Tongue (tissue), 2 donors: ENCODE data around the gene SBF2. TPM values are rescaled to one million over a fixed set of nuclear protein-coding genes. Genes with fewer than 3 reads are reported as not detected.

Experiments used
- DNase-seq: peaks from one replicate; pipeline ENCODE4 v3.0.0-alpha.2; 2015
- total RNA-seq: library from RNA; depleted of rRNA; stranded (reverse); fragments of >200 nt; gene quantifications from one replicate; pipeline ENCODE4 v1.2.3, GENCODE V29; 2014

SBF2 gene
- total RNA-seq, 1 donor from 2014 or later, result 54.8 TPM

DNA sequence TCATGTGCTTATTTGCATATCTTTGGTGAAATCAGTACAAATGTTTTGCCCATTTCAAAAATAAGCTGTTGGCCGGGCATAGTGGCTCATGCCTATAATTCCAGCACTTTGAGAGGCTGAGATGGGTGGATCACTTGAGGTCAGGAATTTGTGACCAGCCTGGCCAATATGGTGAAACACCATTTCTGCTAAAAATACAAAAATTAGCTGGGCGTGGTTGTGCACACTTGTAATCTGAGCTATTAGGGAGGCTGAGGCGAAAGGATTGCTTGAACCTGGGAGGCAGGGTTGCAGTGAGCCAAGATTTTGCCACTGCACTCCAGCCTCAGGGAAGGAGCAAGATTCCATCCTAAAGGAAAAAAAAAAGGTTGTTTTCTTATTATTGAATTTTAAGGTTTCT is 494.1 kb downstream of the SBF2 start:
- DNase-seq, result no peak

- no peak for DNase-seq
Measured at GRCh38 chr11:9797300-9797699, 496.7 kb downstream of the SBF2 start.

- DNase-seq, result no peak
Measured at GRCh38 chr11:9796854-9797253, 497.2 kb downstream of the SBF2 start.

GRCh38 chr11:9796266-9796665 is 497.8 kb downstream of the SBF2 start:
- DNase-seq, result no peak

DNA sequence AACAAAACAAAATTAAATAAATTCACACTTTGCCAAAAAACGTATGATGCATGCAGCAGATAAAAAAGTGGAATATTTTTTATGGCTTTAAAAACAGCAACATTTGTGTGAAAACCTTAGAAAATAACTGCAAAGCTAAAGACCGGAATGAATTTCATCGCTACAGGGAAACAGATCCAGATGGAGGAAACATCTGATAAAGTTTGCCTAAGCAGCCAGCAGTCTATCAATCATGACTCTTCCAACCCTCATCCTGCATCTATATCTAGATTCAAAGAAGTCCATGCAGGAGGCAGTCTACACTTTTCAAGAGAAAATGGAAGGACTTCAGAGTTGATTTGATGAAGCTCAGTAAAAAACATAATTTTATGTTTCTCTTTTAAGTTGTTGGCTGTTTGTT is 503.3 kb downstream of the SBF2 start:
- no peak for DNase-seq

DNA sequence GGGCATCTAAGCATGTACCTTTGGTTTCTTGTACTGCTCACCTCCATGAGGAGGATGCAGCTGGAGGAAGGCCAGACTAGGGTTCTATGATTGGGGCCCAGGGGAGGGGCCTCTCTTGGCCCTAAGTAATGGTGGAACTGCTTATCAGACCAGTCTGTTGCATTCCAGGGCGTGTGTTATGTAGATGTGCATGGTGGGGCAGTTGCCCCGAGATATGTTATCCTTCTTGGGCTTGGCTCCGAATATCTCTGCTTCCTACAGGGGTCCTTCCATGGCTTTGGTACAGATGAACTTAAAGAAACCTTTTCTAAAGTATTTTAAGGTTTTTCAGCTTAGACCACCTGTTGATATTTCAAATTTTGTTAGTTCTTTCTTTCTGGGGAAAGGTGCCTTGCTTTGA is 504.1 kb downstream of the SBF2 start:
- DNase-seq, result no peak

GRCh38 chr11:9787981-9788521 is 506.0 kb downstream of the SBF2 start:
- DNase-seq, result peak; percentile 35

- DNase-seq, result no peak
Measured at GRCh38 chr11:9787260-9787659, 506.8 kb downstream of the SBF2 start.

GRCh38 chr11:9784602-9785315 is 509.3 kb downstream of the SBF2 start:
- DNase-seq, result no peak

GRCh38 chr11:9783986-9784385 is 510.0 kb downstream of the SBF2 start:
- DNase-seq, result no peak

DNA sequence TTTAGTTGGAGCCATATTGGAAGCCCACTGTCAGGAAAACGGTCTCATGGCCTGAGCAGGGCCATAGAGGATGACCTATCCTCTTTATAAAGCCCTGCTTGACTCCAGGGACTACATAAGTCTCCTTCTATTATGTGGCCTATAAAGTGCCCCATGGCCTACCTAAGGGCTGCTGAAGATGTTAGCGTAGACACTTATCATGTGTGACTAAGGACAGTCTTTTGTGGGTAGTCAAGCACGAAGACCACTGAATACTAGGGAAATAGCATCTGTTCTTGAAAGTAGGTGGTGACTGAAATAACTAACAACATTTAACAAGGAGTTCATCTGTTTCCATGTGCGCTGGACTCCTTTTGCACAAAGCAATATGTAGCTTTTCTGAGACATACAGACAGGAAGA is 513.1 kb downstream of the SBF2 start:
- no peak for DNase-seq

GRCh38 chr11:9777525-9777924 is 516.5 kb downstream of the SBF2 start:
- no peak for DNase-seq

- DNase-seq, result no peak
Measured at GRCh38 chr11:9777066-9777465, 517.0 kb downstream of the SBF2 start.

DNA sequence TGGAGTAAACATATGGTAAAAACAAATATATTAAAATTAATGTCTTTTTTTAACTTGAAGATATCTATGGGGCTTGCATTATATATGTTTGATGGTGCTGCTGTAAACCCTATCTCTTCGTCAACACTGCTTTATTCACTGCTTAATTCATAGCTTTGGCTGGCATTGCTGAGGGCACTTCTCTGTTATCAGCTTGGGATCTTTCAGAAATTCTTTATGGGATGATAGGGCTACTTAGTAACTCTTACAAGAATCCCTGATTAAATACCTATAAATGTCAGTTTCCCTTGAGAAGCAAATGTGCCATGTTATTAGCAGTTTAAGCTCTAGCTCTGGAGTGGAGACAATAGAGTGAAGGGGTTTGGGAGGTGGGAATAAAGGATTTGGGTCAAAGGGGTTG is 517.8 kb downstream of the SBF2 start:
- no peak for DNase-seq

- DNase-seq, result no peak
Measured at GRCh38 chr11:9775398-9775779, 518.6 kb downstream of the SBF2 start.

- no peak for DNase-seq
Measured at GRCh38 chr11:9774591-9775397, 519.2 kb downstream of the SBF2 start.

GRCh38 chr11:9774109-9774508 is 519.9 kb downstream of the SBF2 start:
- DNase-seq, result no peak

DNA sequence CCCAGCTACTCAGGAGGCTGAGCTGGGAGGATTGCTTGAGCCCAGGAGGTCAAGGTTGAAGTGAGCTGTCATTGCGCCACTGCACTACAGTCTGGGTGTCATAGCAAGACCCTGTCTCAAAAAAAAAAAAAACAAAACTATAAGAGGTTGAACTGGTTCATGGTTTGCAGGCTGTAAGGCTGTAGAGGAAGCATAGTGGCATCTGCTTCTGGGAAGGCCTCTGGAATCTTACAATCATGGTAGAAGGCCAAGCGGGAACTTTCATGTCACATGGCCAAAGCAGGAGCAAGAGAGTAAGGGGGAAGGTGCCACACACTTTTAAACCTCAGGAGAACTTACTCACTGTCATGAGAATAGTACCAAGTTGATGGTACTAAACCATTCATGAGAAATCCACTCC is 520.5 kb downstream of the SBF2 start:
- DNase-seq, result no peak

DNA sequence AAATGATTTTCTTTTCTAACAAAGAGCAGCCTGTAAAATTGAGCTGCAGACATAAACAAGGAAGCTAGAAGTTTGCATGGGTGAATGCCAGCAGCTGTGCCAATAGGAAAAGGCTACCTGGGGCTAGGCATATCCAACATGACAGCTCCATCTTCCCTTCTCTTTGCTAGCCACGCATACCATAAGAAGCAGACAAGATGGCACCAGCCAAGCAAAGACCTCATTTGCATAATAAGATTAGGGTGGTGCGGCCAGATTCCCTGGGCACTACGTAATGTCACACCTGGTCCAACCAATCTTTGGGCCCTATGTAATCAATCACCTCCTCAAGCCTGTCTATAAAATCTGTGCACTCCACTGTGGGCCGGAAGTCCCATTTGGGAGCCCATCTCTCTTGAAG is 521.8 kb downstream of the SBF2 start:
- DNase-seq, result no peak

GRCh38 chr11:9771071-9771511 is 522.9 kb downstream of the SBF2 start:
- peak; percentile 54 for DNase-seq

GRCh38 chr11:9769621-9770020 is 524.4 kb downstream of the SBF2 start:
- no peak for DNase-seq

DNA sequence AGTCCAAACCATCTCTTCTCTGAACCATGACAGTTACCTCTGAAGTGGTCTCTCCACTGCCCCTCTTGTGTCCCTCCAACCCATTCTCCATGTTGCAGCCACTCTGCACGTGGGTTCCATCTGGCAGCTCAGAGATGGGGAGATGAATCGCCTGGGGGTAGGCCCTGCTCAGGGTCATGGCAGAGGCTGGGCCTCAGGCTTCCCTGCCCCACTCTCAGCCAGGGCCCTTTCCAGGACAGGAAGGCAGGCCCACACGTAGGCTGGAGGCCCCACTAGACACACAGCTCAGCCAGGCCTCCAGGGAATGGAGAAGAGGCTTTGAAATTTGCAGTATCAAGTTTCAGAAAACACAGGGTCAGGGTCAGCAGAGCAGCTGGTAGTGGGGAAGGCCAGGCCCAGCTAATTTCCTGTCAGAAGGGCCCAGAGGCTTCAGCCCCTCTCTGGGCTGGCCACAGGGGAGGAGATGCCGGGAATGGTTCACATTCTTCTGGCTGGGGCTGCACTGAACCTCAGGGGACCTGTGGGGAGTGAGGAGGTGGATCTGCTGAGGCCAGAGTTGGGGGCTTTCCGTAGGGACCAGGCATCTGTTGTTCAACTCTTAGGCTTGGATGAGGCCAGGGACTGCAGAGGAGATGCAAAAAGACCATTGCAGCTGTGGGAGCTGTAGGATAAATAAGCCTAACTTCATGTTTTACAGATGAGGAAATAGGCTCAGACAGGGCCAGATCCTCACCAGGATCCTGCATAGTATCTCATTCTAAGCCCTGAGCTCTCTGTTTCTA is 528.5 kb downstream of the SBF2 start:
- DNase-seq, result peak; percentile 84

GRCh38 chr11:9763301-9763700 is 530.7 kb downstream of the SBF2 start:
- DNase-seq, result no peak
